Stimulated activated naive B cell treated with anti-CD40 and anti-IgM and Interleukin-4, amounts not matched to agents 10 μg/mL and 1 μg/mL and 100 μg/mL, for 72 hours (primary cell): ENCODE results near the gene AWAT1.
A peak's percentile ranks its signal among the peaks of the same experiment; 100 is the strongest.
"Not testable (repeated sequence)": the region's sequence is repeated elsewhere in the genome, so short reads cannot be mapped to it uniquely, and the experiment has no call there.

Experiments
- ATAC-seq, 2 donors: fragments of 150-1000 bp; cut with Tn5 transposase; replicated peaks; 2 replicates each; pipeline ENCODE4 v1.10.0; 2021; ENCODE audit warnings: moderate library complexity in 1 of 2
- DNase-seq: peaks from one replicate; pipeline ENCODE4 v3.0.0; 2021
- H3K27ac Mint-ChIP-seq: one replicate; pipeline ENCODE4 v1.8.0; 2022; ENCODE audit warnings: mild to moderate bottlenecking, mixed read lengths
- H3K27me3 Mint-ChIP-seq, 2 donors: one replicate each; pipeline ENCODE4 v1.8.0; 2022; ENCODE audit warnings: mixed read lengths in 2 of 2
- H3K36me3 Mint-ChIP-seq, 2 donors: one replicate each; pipeline ENCODE4 v1.8.0; 2022; ENCODE audit warnings: mixed read lengths in 2 of 2, mild to moderate bottlenecking in 1 of 2
- H3K4me1 Mint-ChIP-seq, 2 donors: one replicate each; pipeline ENCODE4 v1.8.0; 2022; ENCODE audit warnings: mixed read lengths in 2 of 2, mild to moderate bottlenecking in 1 of 2
- H3K4me3 Mint-ChIP-seq, 2 donors: one replicate each; pipeline ENCODE4 v1.8.0; 2022; ENCODE audit warnings: mild to moderate bottlenecking in 2 of 2, mixed read lengths in 2 of 2, moderate library complexity in 1 of 2
- H3K9me3 Mint-ChIP-seq, 2 donors: one replicate each; pipeline ENCODE4 v1.8.0; 2022; ENCODE audit warnings: mixed read lengths in 2 of 2, mild to moderate bottlenecking in 1 of 2

Gene AWAT1

DNA sequence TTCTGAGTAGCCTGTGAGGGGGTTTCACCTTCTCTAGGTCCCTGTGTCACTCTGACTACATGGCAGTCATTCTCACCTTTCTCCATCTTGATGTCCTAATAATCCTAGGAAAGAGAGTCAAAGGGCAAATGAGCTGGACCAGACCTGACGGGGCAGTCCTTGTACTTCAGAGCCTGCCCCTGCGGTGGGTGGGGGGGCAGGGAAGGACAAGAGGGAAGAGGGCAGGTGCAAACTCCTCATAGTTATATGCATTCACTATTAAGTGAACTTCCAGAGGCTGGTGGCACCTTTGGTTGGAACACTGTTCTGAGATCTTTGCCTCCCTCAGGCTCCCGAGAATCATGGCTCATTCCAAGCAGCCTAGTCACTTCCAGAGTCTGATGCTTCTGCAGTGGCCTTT lies at the start of gene AWAT1:
TSS of gene AWAT1 (plus strand) at position 301 of the 400 bp plus-strand sequence. CDS start at position 342, 41 bp downstream.
- Mint-ChIP-seq H3K36me3 (no peaks in the 10 kb centered on the region), H3K9me3 (no peaks in the 10 kb centered on the region), H3K4me3 (no peak within 1 kb of the TSS), H3K27ac (no peak within 1 kb of the TSS), H3K4me1 (peaks cover 0 to 2% of the 10 kb centered on the region in 2 donors), H3K27me3 (peaks cover 0 to 14% of the 10 kb centered on the region in 2 donors)
- ATAC-seq (no peak), DNase-seq (no peak)

DNA sequence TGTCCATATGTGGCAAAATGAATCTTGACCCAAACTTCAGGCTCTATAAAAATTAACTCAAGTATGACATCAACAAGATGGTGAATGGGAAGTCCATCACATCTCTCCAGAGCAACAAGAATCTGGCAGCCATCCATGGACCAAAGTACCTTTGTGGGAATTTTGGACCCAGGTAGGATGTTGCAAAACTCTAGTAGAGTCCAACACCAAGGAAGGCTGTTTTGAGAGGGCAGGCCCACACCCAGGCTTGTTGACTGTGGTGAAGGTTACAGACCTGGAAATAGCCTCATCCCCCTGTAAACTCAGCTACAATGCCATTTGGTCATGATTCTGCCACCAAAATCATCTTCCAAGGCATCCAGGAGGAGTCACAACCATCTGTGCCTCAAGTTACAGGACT lies 44.2 kb upstream of the AWAT1 start:
- ATAC-seq: no peak
- Mint-ChIP-seq H3K4me1 (no peaks in the 10 kb centered on the region), H3K27me3 (peaks cover 9 to 18% of the 10 kb centered on the region in 2 donors), H3K9me3 (peaks cover 7 to 11% of the 10 kb centered on the region in 2 donors), H3K27ac (no peak overlapping the region), H3K4me3 (no peak overlapping the region), H3K36me3 (peaks cover 4 to 7% of the 10 kb centered on the region in 2 donors)
- DNase-seq: no peak

GRCh38 chrX:70196961-70197720 lies 37.3 kb upstream of the AWAT1 start:
- Mint-ChIP-seq H3K27ac (peak overlapping the region; percentile 34), H3K4me1 (peaks cover 1 to 6% of the 10 kb centered on the region in 2 donors)

GRCh38 chrX:70201732-70202131 lies 32.7 kb upstream of the AWAT1 start:
- ATAC-seq: no peak

More at GRCh38 chrX:70196961-70197720, 37.3 kb upstream of the AWAT1 start:
- Mint-ChIP-seq H3K9me3 (no peaks in the 10 kb centered on the region), H3K4me3 (peak overlapping the region in 1 of 2 donors; percentile 8), H3K36me3 (no peaks in the 10 kb centered on the region), H3K27me3 (peaks cover 5 to 6% of the 10 kb centered on the region in 2 donors)
- ATAC-seq (peak; percentile 77 to 92), DNase-seq (peak; percentile 42)

GRCh38 chrX:70208479-70208878 lies 26.0 kb upstream of the AWAT1 start:
- H3K27me3 Mint-ChIP-seq: peaks cover 6 to 7% of the 10 kb centered on the region in 2 donors
- no peaks in the 10 kb centered on the region for H3K9me3 Mint-ChIP-seq
- DNase-seq: no peak
- no peak overlapping the region for H3K4me3 Mint-ChIP-seq
- no peak overlapping the region for H3K27ac Mint-ChIP-seq
- H3K36me3 Mint-ChIP-seq: no peaks in the 10 kb centered on the region
- ATAC-seq: no peak
- H3K4me1 Mint-ChIP-seq: no peaks in the 10 kb centered on the region

More at GRCh38 chrX:70201732-70202131, 32.7 kb upstream of the AWAT1 start:
- Mint-ChIP-seq H3K27me3 (peaks cover 10 to 13% of the 10 kb centered on the region in 2 donors), H3K4me1 (peaks cover 1 to 6% of the 10 kb centered on the region in 2 donors), H3K36me3 (no peaks in the 10 kb centered on the region), H3K27ac (no peak overlapping the region), H3K4me3 (no peak overlapping the region), H3K9me3 (no peaks in the 10 kb centered on the region)
- DNase-seq: no peak

- not testable (repeated sequence) for H3K36me3 Mint-ChIP-seq, H3K9me3 Mint-ChIP-seq, H3K27ac Mint-ChIP-seq, H3K4me3 Mint-ChIP-seq, H3K27me3 Mint-ChIP-seq, H3K4me1 Mint-ChIP-seq, DNase-seq, ATAC-seq
Observed at GRCh38 chrX:70209570-70209969, 24.9 kb upstream of the AWAT1 start.

DNA sequence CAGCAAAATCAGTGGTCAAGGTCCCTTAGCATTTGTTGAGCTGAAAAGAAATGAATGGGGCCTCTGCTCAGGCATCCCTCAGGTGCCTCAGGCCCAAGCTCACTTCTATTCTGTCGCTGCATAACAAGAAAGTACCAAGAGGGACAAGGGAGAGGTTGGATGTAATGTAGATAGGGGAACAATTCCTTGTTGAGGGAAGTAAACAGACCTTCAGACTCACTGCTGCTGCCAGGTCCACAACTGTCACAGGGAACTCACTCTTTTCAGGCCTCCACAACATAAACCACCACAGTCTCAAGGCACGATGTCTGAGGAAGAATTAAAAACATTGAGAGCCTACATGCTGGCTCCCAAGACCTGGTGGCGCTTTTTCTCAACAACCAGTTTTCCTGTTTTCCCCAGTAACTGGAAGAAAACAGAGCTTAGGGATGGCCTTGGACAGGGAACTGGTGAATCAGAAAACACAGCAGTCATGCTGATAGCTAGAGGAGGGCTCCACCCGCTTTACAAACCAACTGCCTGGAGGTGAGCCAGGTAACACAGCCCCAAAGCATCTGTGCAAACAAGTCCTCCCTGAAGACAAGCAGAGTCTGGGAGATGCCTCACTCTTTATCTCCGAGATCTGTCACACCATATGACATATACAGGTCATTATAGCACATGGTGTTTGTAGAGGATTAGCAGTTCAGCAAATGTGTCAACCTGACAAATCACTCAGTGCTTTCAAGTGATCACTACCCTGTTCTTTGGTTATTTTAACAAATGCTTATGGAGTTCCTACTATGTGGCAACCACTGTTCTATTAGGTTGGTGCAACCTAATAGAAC lies 14.3 kb upstream of the AWAT1 start:
- Mint-ChIP-seq H3K4me1 (no peaks in the 10 kb centered on the region), H3K4me3 (no peak overlapping the region), H3K27me3 (peaks cover 0 to 5% of the 10 kb centered on the region in 2 donors), H3K27ac (no peak overlapping the region), H3K9me3 (no peaks in the 10 kb centered on the region), H3K36me3 (no peaks in the 10 kb centered on the region)
- DNase-seq (no peak), ATAC-seq (no peak)

GRCh38 chrX:70226048-70226447 lies 8.4 kb upstream of the AWAT1 start:
- Mint-ChIP-seq H3K27me3 (peaks cover 0 to 5% of the 10 kb centered on the region in 2 donors), H3K4me1 (no peaks in the 10 kb centered on the region), H3K36me3 (no peaks in the 10 kb centered on the region), H3K4me3 (no peak overlapping the region), H3K9me3 (no peaks in the 10 kb centered on the region), H3K27ac (no peak overlapping the region)
- ATAC-seq: no peak
- DNase-seq: no peak

DNA sequence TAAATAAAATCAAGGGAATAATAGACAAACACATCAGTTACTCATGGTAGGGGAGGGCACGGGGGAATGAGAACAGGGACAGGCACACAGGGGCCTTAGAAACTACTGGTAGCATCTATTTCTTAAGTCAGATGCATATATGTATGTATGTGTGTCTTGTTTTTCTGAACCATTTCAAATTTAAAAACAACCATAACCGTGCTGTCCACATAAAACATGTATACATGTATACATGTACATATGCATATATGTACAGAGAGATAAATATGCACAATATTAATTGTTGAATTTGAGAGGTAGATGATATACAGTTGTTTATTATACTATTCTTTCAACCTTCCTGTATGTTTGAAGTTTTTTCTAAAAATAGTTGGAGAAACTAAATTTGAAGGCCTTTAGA lies 7.8 kb upstream of the AWAT1 start:
- Mint-ChIP-seq H3K4me3 (no peak overlapping the region), H3K27ac (no peak overlapping the region), H3K36me3 (no peaks in the 10 kb centered on the region), H3K27me3 (peaks cover 0 to 5% of the 10 kb centered on the region in 2 donors), H3K4me1 (no peaks in the 10 kb centered on the region), H3K9me3 (no peaks in the 10 kb centered on the region)
- no peak for DNase-seq
- no peak for ATAC-seq

GRCh38 chrX:70231666-70232065 lies 2.8 kb upstream of the AWAT1 start:
- Mint-ChIP-seq H3K9me3 (no peaks in the 10 kb centered on the region), H3K36me3 (no peaks in the 10 kb centered on the region), H3K27me3 (peaks cover 0 to 11% of the 10 kb centered on the region in 2 donors), H3K27ac (no peak overlapping the region), H3K4me3 (no peak overlapping the region), H3K4me1 (peaks cover 0 to 2% of the 10 kb centered on the region in 2 donors)
- DNase-seq (no peak), ATAC-seq (no peak)

DNA sequence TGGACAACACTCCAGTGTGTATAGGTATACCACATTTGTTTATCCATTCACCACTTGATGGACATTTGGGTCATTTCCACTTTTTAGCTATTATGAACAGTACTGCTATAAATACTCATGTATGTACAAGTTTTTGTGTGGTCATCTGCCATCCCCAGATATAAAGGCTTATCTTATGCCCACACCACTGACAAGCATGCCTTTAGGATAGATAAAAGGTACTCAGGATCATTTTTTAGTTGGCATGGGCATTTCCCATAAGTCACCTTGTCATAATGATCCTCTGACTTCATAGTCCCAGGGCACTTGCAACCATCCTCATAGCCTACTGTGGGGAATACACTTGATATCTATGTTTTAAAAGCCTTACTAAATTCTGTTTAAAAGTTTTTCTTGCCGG lies 6.3 kb downstream of the AWAT1 start:
- Mint-ChIP-seq H3K9me3 (no peaks in the 10 kb centered on the region), H3K27ac (no peak overlapping the region), H3K4me3 (no peak overlapping the region), H3K36me3 (no peaks in the 10 kb centered on the region), H3K27me3 (peaks cover 0 to 9% of the 10 kb centered on the region in 2 donors), H3K4me1 (no peaks in the 10 kb centered on the region)
- ATAC-seq (no peak), DNase-seq (no peak)

DNA sequence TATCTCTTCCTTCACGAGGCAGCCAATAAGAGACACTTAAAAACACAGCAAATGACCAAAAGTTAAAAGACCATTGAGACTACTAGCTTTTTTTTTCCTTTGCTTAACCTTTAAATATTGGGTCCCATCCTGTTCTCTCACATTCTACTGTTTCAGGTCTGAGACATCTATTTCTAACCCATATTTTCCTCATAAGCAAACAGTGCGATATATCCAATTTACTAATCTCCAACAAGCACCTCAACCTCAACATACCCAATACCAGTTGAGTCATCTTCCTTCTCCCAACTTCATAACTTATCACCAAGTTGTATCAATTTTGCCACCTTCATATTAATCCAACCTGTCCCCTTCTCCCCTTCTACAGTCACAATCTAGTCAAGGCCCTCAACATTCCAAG lies 7.0 kb downstream of the AWAT1 start:
- no peaks in the 10 kb centered on the region for H3K4me1 Mint-ChIP-seq
- peaks cover 0 to 9% of the 10 kb centered on the region in 2 donors for H3K27me3 Mint-ChIP-seq
- no peak overlapping the region for H3K4me3 Mint-ChIP-seq
- H3K36me3 Mint-ChIP-seq: no peaks in the 10 kb centered on the region
- DNase-seq (no peak), ATAC-seq (no peak)
- no peak overlapping the region for H3K27ac Mint-ChIP-seq
- H3K9me3 Mint-ChIP-seq: no peaks in the 10 kb centered on the region

DNA sequence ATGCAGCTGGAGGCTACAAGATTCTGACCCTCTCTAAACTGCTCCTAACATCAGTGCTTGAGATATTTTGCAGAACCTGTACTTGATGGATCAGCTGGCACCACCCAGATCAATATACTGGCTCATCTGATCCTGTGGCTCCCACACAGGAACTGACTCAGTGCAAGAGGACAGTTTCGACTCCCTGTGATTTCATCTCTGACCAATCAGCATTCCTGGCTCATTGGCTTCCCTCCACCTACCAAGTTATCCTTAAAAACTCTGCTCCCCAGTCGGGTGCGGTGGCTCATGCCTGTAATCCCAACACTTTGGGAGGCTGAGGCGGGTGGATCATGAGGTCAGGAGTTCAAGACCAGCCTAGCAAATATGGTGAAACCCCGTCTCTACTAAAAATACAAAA lies 9.1 kb downstream of the AWAT1 start:
- H3K4me3 Mint-ChIP-seq, H3K9me3 Mint-ChIP-seq, DNase-seq: not testable (repeated sequence)

GRCh38 chrX:70244881-70245280 lies 10.4 kb downstream of the AWAT1 start:
- peaks cover 0 to 6% of the 10 kb centered on the region in 2 donors for H3K27me3 Mint-ChIP-seq

More for the DNA sequence above, 9.1 kb downstream of the AWAT1 start:
- ATAC-seq, H3K27me3 Mint-ChIP-seq, H3K27ac Mint-ChIP-seq, H3K4me1 Mint-ChIP-seq, H3K36me3 Mint-ChIP-seq: not testable (repeated sequence)

More at GRCh38 chrX:70244881-70245280, 10.4 kb downstream of the AWAT1 start:
- no peak overlapping the region for H3K4me3 Mint-ChIP-seq
- H3K36me3 Mint-ChIP-seq: no peaks in the 10 kb centered on the region
- no peak overlapping the region for H3K27ac Mint-ChIP-seq
- DNase-seq (no peak), ATAC-seq (no peak)
- no peaks in the 10 kb centered on the region for H3K9me3 Mint-ChIP-seq
- H3K4me1 Mint-ChIP-seq: no peaks in the 10 kb centered on the region
